Measurements from ENCODE around the gene DISC1.

DISC1 gene

DNA sequence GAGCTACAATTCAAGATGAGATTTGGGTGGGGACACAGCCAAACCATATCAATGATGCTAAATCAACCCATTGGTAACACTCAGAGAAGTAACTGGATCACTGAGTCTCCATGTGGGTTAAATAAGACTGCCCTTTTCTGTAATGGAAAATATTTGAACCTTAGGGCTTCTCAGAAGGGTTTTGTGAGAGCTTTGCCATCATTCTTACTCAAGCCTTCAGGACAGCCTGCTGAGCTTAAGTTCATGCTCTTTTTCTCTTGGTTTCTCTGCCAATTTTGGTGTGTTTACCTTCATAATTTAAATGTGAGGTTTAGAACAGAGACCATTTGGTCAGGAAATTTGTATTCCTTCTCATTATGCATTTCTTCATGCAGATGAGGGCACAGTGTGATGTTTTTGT, 74.7 kb downstream of the DISC1 start:
- H3K4me3 ChIP-seq (ENCODE audit: low read length in 2 of 2) = no peak overlapping the region
- H3K36me3 ChIP-seq (ENCODE audit: control insufficient read depth in 2 of 2, insufficient read depth in 2 of 2, low read length in 2 of 2) = no peaks in the 10 kb centered on the region
- no peak overlapping the region for H3K9ac ChIP-seq (ENCODE audit: low read length in 2 of 2)
- H3K27ac ChIP-seq (ENCODE audit: low read length) = no peak overlapping the region
- no peaks in the 10 kb centered on the region for H3K9me3 ChIP-seq (ENCODE audit: control insufficient read depth in 2 of 2, low read length in 2 of 2)
- H3K27me3 ChIP-seq (ENCODE audit: control insufficient read depth in 1 of 2, insufficient read depth in 2 of 2, low read length in 2 of 2) = peaks cover 0 to 2% of the 10 kb centered on the region in 2 donors
- H3K4me1 ChIP-seq (ENCODE audit: control insufficient read depth, insufficient read depth, low read length) = no peaks in the 10 kb centered on the region

DNA sequence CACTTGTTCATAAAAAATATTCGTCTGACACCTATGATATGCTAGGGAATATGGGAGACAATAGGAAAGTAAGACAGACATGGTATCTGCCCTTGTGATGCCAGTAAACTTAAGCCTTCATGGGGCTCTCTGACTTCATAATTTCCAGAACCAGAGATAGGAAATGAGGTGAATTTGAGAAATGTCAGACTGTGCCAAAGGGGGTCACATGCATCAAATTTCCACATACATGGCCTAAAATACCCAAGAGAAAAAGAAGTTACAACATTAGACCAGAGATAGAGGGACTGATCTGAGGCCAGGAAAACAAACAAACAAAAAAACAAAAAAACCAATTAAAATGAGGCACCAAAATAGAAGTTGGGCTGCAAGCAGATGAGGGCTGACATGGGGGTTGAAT, 75.7 kb downstream of the DISC1 start:
- Histone ChIP-seq H3K36me3 (ENCODE audit: control insufficient read depth in 2 of 2, insufficient read depth in 2 of 2, low read length in 2 of 2) (no peaks in the 10 kb centered on the region), H3K4me3 (ENCODE audit: low read length in 2 of 2) (no peak overlapping the region), H3K27me3 (ENCODE audit: control insufficient read depth in 1 of 2, insufficient read depth in 2 of 2, low read length in 2 of 2) (peaks cover 0 to 2% of the 10 kb centered on the region in 2 donors), H3K9ac (ENCODE audit: low read length in 2 of 2) (no peak overlapping the region), H3K9me3 (ENCODE audit: control insufficient read depth in 2 of 2, low read length in 2 of 2) (no peaks in the 10 kb centered on the region), H3K27ac (ENCODE audit: low read length) (no peak overlapping the region), H3K4me1 (ENCODE audit: control insufficient read depth, insufficient read depth, low read length) (no peaks in the 10 kb centered on the region)

DNA sequence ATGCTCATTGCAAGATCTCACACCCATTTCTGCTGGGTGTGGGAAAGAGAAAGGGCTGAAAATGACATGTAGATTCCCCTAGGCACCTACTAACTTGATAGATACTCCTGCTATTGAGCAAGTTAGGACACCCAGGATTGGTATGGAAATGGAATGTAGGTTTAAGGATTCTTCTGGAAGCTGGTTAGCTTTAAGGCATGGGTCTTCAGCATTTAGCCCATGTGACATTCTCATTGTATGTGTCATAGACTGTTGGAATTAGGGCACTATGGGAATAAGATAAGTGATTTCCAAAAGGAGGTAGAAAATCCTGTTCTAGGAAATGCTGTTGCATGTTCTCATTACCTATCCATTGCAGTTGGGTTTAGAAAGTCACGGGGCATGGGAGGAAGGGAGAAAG, 76.2 kb downstream of the DISC1 start:
- H3K27ac ChIP-seq (ENCODE audit: low read length) = no peak overlapping the region
- no peak overlapping the region for H3K9ac ChIP-seq (ENCODE audit: low read length in 2 of 2)
- H3K4me3 ChIP-seq (ENCODE audit: low read length in 2 of 2) = no peak overlapping the region
- H3K27me3 ChIP-seq (ENCODE audit: control insufficient read depth in 1 of 2, insufficient read depth in 2 of 2, low read length in 2 of 2) = peaks cover 0 to 2% of the 10 kb centered on the region in 2 donors
- no peaks in the 10 kb centered on the region for H3K4me1 ChIP-seq (ENCODE audit: control insufficient read depth, insufficient read depth, low read length)
- no peaks in the 10 kb centered on the region for H3K9me3 ChIP-seq (ENCODE audit: control insufficient read depth in 2 of 2, low read length in 2 of 2)
- H3K36me3 ChIP-seq (ENCODE audit: control insufficient read depth in 2 of 2, insufficient read depth in 2 of 2, low read length in 2 of 2) = no peaks in the 10 kb centered on the region

DNA sequence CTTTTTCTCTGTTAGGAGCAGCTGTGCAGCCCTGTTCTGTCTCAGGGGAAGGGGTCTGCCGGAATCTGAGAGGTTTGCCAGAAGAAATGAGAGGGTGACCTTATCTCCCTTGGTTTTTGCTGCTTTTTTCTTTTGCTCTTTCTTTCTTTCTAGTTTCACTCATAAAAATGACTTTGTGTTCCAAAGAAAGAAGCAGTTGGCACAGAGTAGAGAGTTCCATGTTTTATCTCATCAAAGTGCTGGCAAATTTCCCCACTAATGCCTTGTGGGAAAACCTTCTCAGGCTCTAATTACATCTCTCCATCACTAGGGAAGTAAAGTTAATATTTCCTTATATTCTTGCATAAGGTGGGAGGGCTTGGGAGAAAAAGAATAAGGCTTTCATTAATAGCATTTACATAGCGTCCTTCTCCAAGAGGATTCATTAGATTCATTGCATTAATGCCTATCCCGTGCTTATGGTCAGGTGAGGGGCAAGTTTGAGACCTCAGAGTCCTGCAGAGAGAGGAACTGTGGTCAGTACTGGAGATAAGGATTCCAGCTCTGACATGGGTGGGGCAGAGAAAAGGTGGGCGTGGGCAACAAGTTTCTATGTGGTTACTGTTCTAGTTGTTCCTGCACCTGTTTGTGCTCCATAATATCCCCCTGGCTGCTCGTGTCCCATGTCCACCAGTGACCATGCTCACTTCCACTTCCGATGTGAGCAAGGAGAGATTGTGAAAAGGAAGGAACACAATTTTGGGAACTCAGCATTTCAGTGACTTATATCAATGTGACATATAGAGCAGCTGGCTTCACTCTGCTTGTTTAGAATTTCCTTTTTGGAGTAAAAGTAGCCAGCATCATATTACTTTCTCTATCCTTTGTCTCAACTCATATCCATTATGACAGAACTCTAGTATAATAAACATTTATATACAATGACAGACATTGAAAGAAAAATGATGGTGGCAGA, 79.5 kb downstream of the DISC1 start:
- Histone ChIP-seq H3K9ac (ENCODE audit: low read length in 2 of 2) (no peak overlapping the region), H3K9me3 (ENCODE audit: control insufficient read depth in 2 of 2, low read length in 2 of 2) (no peaks in the 10 kb centered on the region), H3K4me3 (ENCODE audit: low read length in 2 of 2) (no peak overlapping the region), H3K27ac (ENCODE audit: low read length) (no peak overlapping the region), H3K36me3 (ENCODE audit: control insufficient read depth in 2 of 2, insufficient read depth in 2 of 2, low read length in 2 of 2) (no peaks in the 10 kb centered on the region), H3K4me1 (ENCODE audit: control insufficient read depth, insufficient read depth, low read length) (no peaks in the 10 kb centered on the region), H3K27me3 (ENCODE audit: control insufficient read depth in 1 of 2, insufficient read depth in 2 of 2, low read length in 2 of 2) (peaks cover 0 to 2% of the 10 kb centered on the region in 2 donors)

DNA sequence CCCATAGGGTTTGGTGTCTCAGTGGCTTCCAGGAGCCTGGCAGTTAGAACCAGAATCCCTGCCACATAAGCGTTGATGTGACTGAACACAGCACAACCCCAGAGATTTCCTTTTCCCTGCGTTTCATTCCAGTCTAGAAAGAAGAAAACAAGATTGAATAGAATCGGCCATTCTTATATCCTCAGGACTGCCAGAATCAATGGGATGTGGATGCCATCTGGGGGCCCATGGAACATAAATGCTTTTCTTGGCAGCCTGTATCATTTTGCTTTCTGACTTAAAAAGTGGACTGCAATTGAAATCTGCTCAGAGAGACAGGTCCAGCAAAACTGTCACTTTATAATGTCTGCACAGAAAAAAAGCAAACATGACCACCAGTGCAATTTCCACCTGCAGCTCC, 80.3 kb downstream of the DISC1 start:
- Histone ChIP-seq H3K9ac (ENCODE audit: low read length in 2 of 2) (no peak overlapping the region), H3K27me3 (ENCODE audit: control insufficient read depth in 1 of 2, insufficient read depth in 2 of 2, low read length in 2 of 2) (peaks cover 0 to 2% of the 10 kb centered on the region in 2 donors), H3K4me3 (ENCODE audit: low read length in 2 of 2) (no peak overlapping the region), H3K4me1 (ENCODE audit: control insufficient read depth, insufficient read depth, low read length) (no peaks in the 10 kb centered on the region), H3K36me3 (ENCODE audit: control insufficient read depth in 2 of 2, insufficient read depth in 2 of 2, low read length in 2 of 2) (no peaks in the 10 kb centered on the region), H3K27ac (ENCODE audit: low read length) (no peak overlapping the region), H3K9me3 (ENCODE audit: control insufficient read depth in 2 of 2, low read length in 2 of 2) (peaks cover 0 to 2% of the 10 kb centered on the region in 2 donors)

DNA sequence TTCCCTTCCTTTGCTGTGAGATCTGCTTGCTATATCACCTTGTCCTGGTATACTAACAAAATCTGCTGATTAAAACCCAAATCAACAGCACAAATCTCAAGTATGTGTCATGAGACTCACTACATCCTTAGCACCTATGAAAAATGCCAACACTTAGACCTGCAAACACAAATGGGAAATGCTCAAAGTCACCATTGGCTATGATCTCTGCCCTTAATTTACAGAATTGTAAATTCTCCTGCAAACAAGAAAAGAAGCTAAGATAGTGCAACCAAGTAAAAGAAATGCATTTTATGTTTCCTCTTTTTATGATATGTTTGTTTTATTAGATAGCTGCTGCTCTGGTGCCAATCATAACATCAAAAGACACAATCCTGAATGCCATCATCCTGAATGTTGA, 80.8 kb downstream of the DISC1 start:
- Histone ChIP-seq H3K9me3 (ENCODE audit: control insufficient read depth in 2 of 2, low read length in 2 of 2) (peaks cover 0 to 3% of the 10 kb centered on the region in 2 donors), H3K4me3 (ENCODE audit: low read length in 2 of 2) (no peak overlapping the region), H3K27me3 (ENCODE audit: control insufficient read depth in 1 of 2, insufficient read depth in 2 of 2, low read length in 2 of 2) (peaks cover 0 to 2% of the 10 kb centered on the region in 2 donors), H3K9ac (ENCODE audit: low read length in 2 of 2) (no peak overlapping the region), H3K4me1 (ENCODE audit: control insufficient read depth, insufficient read depth, low read length) (no peaks in the 10 kb centered on the region), H3K36me3 (ENCODE audit: control insufficient read depth in 2 of 2, insufficient read depth in 2 of 2, low read length in 2 of 2) (no peaks in the 10 kb centered on the region), H3K27ac (ENCODE audit: low read length) (no peak overlapping the region)

DNA sequence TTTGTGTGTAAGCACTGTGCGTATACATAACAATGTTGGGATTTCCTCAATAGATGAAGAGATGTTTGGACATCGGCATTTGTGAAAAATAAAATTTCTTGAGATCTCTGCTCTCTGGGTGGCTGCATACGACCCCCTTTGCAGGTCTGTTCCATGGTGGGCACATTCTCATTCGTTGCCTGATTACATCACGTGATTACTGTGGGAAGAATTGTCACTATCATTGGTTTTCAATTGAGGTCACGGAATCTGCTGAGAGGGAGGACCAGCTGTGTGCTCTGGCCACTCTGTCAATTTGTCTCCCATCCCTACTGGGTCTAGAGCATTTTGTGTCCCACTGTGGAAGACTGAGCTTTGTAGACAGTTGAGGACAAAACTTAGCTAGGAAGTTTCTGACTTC, 81.8 kb downstream of the DISC1 start:
- Histone ChIP-seq H3K9me3 (ENCODE audit: control insufficient read depth in 2 of 2, low read length in 2 of 2) (peaks cover 0 to 6% of the 10 kb centered on the region in 2 donors), H3K36me3 (ENCODE audit: control insufficient read depth in 2 of 2, insufficient read depth in 2 of 2, low read length in 2 of 2) (no peaks in the 10 kb centered on the region), H3K4me3 (ENCODE audit: low read length in 2 of 2) (no peak overlapping the region), H3K9ac (ENCODE audit: low read length in 2 of 2) (no peak overlapping the region), H3K27ac (ENCODE audit: low read length) (no peak overlapping the region), H3K4me1 (ENCODE audit: control insufficient read depth, insufficient read depth, low read length) (no peaks in the 10 kb centered on the region), H3K27me3 (ENCODE audit: control insufficient read depth in 1 of 2, insufficient read depth in 2 of 2, low read length in 2 of 2) (peaks cover 0 to 4% of the 10 kb centered on the region in 2 donors)

DNA sequence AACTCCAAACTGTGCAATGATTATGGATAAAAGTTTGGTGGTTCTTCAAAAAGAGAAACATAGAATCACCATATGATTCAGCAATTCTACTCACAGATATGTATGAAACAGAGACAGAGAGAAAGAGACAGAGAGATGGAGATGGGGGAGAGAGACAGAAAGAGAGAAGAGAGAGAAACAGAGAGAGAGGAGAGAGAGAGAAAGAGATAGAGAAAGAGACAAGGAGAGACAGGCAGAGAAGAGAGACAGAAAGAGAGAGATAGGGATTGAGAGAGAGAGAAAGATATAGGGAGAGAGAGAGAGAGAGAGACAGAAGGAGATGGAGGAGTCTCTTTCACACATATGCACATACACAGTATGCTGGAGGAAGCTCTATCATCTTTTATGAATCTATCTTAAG, 87.8 kb downstream of the DISC1 start:
- Histone ChIP-seq H3K9ac (ENCODE audit: low read length in 2 of 2) (no peak overlapping the region), H3K4me1 (ENCODE audit: control insufficient read depth, insufficient read depth, low read length) (no peaks in the 10 kb centered on the region), H3K9me3 (ENCODE audit: control insufficient read depth in 2 of 2, low read length in 2 of 2) (peaks cover 0 to 6% of the 10 kb centered on the region in 2 donors), H3K4me3 (ENCODE audit: low read length in 2 of 2) (no peak overlapping the region), H3K27me3 (ENCODE audit: control insufficient read depth in 1 of 2, insufficient read depth in 2 of 2, low read length in 2 of 2) (peaks cover 0 to 3% of the 10 kb centered on the region in 2 donors), H3K27ac (ENCODE audit: low read length) (no peak overlapping the region), H3K36me3 (ENCODE audit: control insufficient read depth in 2 of 2, insufficient read depth in 2 of 2, low read length in 2 of 2) (no peaks in the 10 kb centered on the region)

DNA sequence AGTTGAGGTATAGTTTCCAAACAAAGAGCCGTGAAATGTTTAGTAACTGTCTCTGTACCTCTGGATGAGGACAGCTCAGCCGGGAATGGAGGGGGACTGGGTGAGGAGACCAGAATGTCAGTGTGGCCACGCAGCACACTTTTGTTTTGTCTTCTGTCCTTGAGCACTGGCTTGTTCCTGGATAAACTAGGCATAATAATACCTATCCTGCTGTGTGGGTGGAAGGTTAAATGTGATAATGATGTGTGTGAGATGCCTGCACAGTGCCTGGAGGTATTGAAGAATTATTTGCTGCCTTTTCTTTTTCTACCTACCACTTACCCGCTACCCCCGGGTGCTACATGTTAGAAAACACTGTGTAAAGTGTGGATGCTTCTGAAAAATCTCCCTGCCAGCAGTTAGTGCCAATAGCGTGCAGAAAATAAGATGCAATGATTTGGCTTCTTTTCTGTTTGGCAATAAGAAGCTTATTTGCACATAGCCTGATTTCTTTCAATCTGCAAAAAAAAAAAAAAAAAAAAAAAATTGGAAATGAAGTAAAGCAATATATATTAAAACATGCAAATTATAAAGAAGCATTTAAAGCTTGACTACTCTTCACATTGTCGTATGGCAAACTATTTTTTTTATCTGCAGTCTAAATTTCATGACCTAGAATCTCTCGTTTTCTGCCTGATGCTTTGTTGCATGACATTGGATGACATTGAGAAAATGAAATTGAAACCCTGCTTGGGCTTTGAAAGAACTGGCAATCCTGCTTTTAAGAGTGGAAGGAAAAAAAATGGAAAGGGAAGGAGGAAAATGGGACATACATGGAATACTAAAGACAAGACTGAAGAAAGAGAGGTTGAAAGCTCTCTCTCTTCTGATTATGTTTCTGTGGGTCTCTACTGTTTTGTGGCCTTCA, 89.5 kb downstream of the DISC1 start:
- Histone ChIP-seq H3K4me1 (ENCODE audit: control insufficient read depth, insufficient read depth, low read length) (no peaks in the 10 kb centered on the region), H3K27me3 (ENCODE audit: control insufficient read depth in 1 of 2, insufficient read depth in 2 of 2, low read length in 2 of 2) (peaks cover 0 to 3% of the 10 kb centered on the region in 2 donors), H3K9me3 (ENCODE audit: control insufficient read depth in 2 of 2, low read length in 2 of 2) (peaks cover 0 to 6% of the 10 kb centered on the region in 2 donors), H3K27ac (ENCODE audit: low read length) (no peak overlapping the region), H3K9ac (ENCODE audit: low read length in 2 of 2) (no peak overlapping the region), H3K36me3 (ENCODE audit: control insufficient read depth in 2 of 2, insufficient read depth in 2 of 2, low read length in 2 of 2) (no peaks in the 10 kb centered on the region), H3K4me3 (ENCODE audit: low read length in 2 of 2) (no peak overlapping the region)

DNA sequence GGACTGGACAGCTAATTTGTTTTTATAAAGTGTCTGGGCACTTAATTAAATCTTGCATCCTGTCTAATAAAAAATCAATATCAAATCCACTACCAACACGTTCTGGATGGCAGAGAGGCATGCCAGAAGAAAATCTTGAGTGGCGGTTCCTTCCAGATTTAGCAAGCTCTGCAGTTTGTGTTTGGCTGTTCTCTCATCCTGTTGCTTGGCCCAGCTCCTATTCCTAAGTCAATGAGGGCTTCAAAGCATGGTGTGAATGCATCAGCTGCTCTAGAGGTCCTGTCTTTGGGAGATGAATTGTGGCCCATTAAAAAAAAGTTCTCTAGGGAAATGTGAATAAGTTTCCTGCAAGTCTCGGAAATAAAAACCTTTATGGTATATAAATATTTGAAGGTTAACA, 90.3 kb downstream of the DISC1 start:
- Histone ChIP-seq H3K27me3 (ENCODE audit: control insufficient read depth in 1 of 2, insufficient read depth in 2 of 2, low read length in 2 of 2) (peaks cover 0 to 3% of the 10 kb centered on the region in 2 donors), H3K9me3 (ENCODE audit: control insufficient read depth in 2 of 2, low read length in 2 of 2) (peaks cover 0 to 4% of the 10 kb centered on the region in 2 donors), H3K27ac (ENCODE audit: low read length) (no peak overlapping the region), H3K36me3 (ENCODE audit: control insufficient read depth in 2 of 2, insufficient read depth in 2 of 2, low read length in 2 of 2) (no peaks in the 10 kb centered on the region), H3K4me3 (ENCODE audit: low read length in 2 of 2) (no peak overlapping the region), H3K9ac (ENCODE audit: low read length in 2 of 2) (no peak overlapping the region), H3K4me1 (ENCODE audit: control insufficient read depth, insufficient read depth, low read length) (no peaks in the 10 kb centered on the region)

Data from stomach smooth muscle (tissue), 2 donors.